ENCODE results near the gene NTRK2.
"Not testable (repeated sequence)": the region's sequence is repeated elsewhere in the genome, so short reads cannot be mapped to it uniquely, and the experiment has no call there.

NTRK2 gene

GRCh38 chr9:84858364-84858763, 188.8 kb downstream of the NTRK2 start:
- FAIRE-seq: no peak

- FAIRE-seq: no peak
Measured at GRCh38 chr9:84860249-84861115, 191.0 kb downstream of the NTRK2 start.

GRCh38 chr9:84861455-84861854, 191.9 kb downstream of the NTRK2 start:
- FAIRE-seq: no peak

- FAIRE-seq: no peak
Measured at GRCh38 chr9:84862308-84862707, 192.8 kb downstream of the NTRK2 start.

GRCh38 chr9:84862810-84863287, 193.3 kb downstream of the NTRK2 start:
- no peak for FAIRE-seq

GRCh38 chr9:84863372-84863771, 193.8 kb downstream of the NTRK2 start:
- FAIRE-seq: no peak

GRCh38 chr9:84866396-84867175, 197.1 kb downstream of the NTRK2 start:
- FAIRE-seq: no peak

- FAIRE-seq: no peak
Measured at GRCh38 chr9:84867186-84867585, 197.7 kb downstream of the NTRK2 start.

- no peak for FAIRE-seq
Measured at GRCh38 chr9:84869091-84869490, 199.6 kb downstream of the NTRK2 start.

- FAIRE-seq: no peak
Measured at GRCh38 chr9:84871983-84872382, 202.5 kb downstream of the NTRK2 start.

- FAIRE-seq: no peak
Measured at GRCh38 chr9:84874022-84874421, 204.5 kb downstream of the NTRK2 start.

- FAIRE-seq: no peak
Measured at GRCh38 chr9:84874596-84874995, 205.1 kb downstream of the NTRK2 start.

- no peak for FAIRE-seq
Measured at GRCh38 chr9:84875193-84875592, 205.7 kb downstream of the NTRK2 start.

- FAIRE-seq: no peak
Measured at GRCh38 chr9:84879631-84880030, 210.1 kb downstream of the NTRK2 start.

GRCh38 chr9:84880835-84881234, 211.3 kb downstream of the NTRK2 start:
- no peak for FAIRE-seq

- no peak for FAIRE-seq
Measured at GRCh38 chr9:84886866-84887265, 217.3 kb downstream of the NTRK2 start.

GRCh38 chr9:84891924-84892323, 222.4 kb downstream of the NTRK2 start:
- FAIRE-seq: no peak

- FAIRE-seq: no peak
Measured at GRCh38 chr9:84893419-84894128, 224.0 kb downstream of the NTRK2 start.

GRCh38 chr9:84894859-84895258, 225.3 kb downstream of the NTRK2 start:
- no peak for FAIRE-seq

- FAIRE-seq: no peak
Measured at GRCh38 chr9:84897362-84898094, 228.0 kb downstream of the NTRK2 start.

- FAIRE-seq: no peak
Measured at GRCh38 chr9:84898188-84898587, 228.7 kb downstream of the NTRK2 start.

GRCh38 chr9:84898618-84899017, 229.1 kb downstream of the NTRK2 start:
- not testable (repeated sequence) for FAIRE-seq

- FAIRE-seq: no peak
Measured at GRCh38 chr9:84899326-84899725, 229.8 kb downstream of the NTRK2 start.
